Body of pancreas (tissue), 4 donors: ENCODE data around the gene ACSL5. TPM values are rescaled to one million over a fixed set of nuclear protein-coding genes. Genes with fewer than 3 reads are reported as not detected.

Source experiments
- ATAC-seq: fragments of 150-250 bp; one replicate; pipeline ENCODE4 v1.9.1; 2016
- DNase-seq, 4 donors: peaks; one replicate each; pipeline ENCODE4 v3.0.0-alpha.2; 2019
- H3K27ac ChIP-seq, 4 donors: fragments of 200-600 bp; sonication (generic); 1 replicate in 3 of 4; 2 replicates in 1 of 4; pipeline versions ENCODE4 v1.5.1 to v1.6.1; 2016 to 2019; ENCODE audit warnings: mild to moderate bottlenecking in 1 of 4, mixed read lengths in 1 of 4, moderate library complexity in 1 of 4
- H3K27me3 ChIP-seq, 2 donors: fragments of 200-600 bp; sonication (generic); one replicate each; pipeline ENCODE4 v1.6.0; 2016; ENCODE audit warnings: mild to moderate bottlenecking in 1 of 2
- H3K36me3 ChIP-seq, 2 donors: fragments of 200-600 bp; sonication (generic); replicated peaks in 1 of 2; 2 replicates each; pipeline ENCODE4 v1.5.1; 2016; ENCODE audit warnings: low read depth in 2 of 2; ENCODE audit not compliant: insufficient read depth in 1 of 2
- H3K4me1 ChIP-seq: fragments of 200-600 bp; sonication (generic); one replicate; pipeline ENCODE4 v1.6.0; 2016
- H3K4me3 ChIP-seq, 2 donors: fragments of 200-600 bp; sonication (generic); 1 replicate in 1 of 2; 2 replicates in 1 of 2; pipeline ENCODE4 v1.5.1; 2016 to 2019
- H3K9me3 ChIP-seq, 3 donors: fragments of 200-600 bp; sonication (generic); 1 replicate in 2 of 3; 2 replicates in 1 of 3; pipeline ENCODE4 v1.5.1; 2016
- POLR2A ChIP-seq, 3 donors: fragments of 450-650 bp; IDR thresholded peaks; one replicate each; pipeline ENCODE4 v1.6.1; 2016; ENCODE audit warnings: antibody characterized with exemption in 3 of 3, mild to moderate bottlenecking in 2 of 3
- WGBS, 2 donors: methylation state at CpG; one replicate each; pipeline ENCODE4 v1.1.5; 2017; 5-methylcytosine and 5-hydroxymethylcytosine counted together
- intact Hi-C: fragments of 100-400 bp; cut with DNase I; formaldehyde crosslinking; loops from one replicate; pipeline ENCODE4 v1.15.1; 2023
- total RNA-seq, 2 donors: library from RNA; depleted of rRNA; stranded (reverse); fragments of >200 nt; gene quantifications; one replicate each; pipeline ENCODE4 v1.1.0, GENCODE V29; 2016
- TF ChIP-seq, protein P1 (sequence below), 7 experiments: fragments of 450-650 bp in 4 of 7; fragments of 200-600 bp in 3 of 7; sonication (generic) in 3 of 7; IDR thresholded peaks; one replicate each; pipeline ENCODE4 v1.5.1; 2016 to 2019; ENCODE audit warnings: antibody characterized with exemption in 7 of 7

Gene ACSL5
- total RNA-seq, 2 donors from 2014 or later, result 7.3 to 9.6 TPM

- Histone ChIP-seq H3K27ac (no peak overlapping the region), H3K4me1 (no peaks in the 10 kb centered on the region), H3K36me3 (peaks cover 0 to 20% of the 10 kb centered on the region in 2 donors), H3K4me3 (no peak overlapping the region), H3K27me3 (no peaks in the 10 kb centered on the region), H3K9me3 (no peaks in the 10 kb centered on the region)
- no peak for ATAC-seq
- intact Hi-C loops, result no loop called here
- WGBS, 2 donors, result 77 to 79% methylated on average over 2 of the region's 2 CpGs
- TF ChIP-seq, protein P1, sequence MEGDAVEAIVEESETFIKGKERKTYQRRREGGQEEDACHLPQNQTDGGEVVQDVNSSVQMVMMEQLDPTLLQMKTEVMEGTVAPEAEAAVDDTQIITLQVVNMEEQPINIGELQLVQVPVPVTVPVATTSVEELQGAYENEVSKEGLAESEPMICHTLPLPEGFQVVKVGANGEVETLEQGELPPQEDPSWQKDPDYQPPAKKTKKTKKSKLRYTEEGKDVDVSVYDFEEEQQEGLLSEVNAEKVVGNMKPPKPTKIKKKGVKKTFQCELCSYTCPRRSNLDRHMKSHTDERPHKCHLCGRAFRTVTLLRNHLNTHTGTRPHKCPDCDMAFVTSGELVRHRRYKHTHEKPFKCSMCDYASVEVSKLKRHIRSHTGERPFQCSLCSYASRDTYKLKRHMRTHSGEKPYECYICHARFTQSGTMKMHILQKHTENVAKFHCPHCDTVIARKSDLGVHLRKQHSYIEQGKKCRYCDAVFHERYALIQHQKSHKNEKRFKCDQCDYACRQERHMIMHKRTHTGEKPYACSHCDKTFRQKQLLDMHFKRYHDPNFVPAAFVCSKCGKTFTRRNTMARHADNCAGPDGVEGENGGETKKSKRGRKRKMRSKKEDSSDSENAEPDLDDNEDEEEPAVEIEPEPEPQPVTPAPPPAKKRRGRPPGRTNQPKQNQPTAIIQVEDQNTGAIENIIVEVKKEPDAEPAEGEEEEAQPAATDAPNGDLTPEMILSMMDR (IDR thresholded peaks at IDR 0.05), result peak in 6 of 7 experiments; percentile 31 to 45 (median 34)
- TF ChIP-seq POLR2A (IDR thresholded peaks at IDR 0.05), result no peak
- no peak for DNase-seq
Measured at GRCh38 chr10:112434988-112435619, 61.2 kb downstream of the ACSL5 start.

GRCh38 chr10:112438356-112438755 is 64.4 kb downstream of the ACSL5 start:
- intact Hi-C loops, result no loop called here
- WGBS, 2 donors, result 92 to 93% methylated on average over 4 of the region's 4 CpGs
- DNase-seq, result no peak

GRCh38 chr10:112441520-112441919 is 67.6 kb downstream of the ACSL5 start:
- WGBS, 2 donors, result 80 to 88% methylated on average over 1 of the region's 1 CpG
- intact Hi-C loops, result no loop called here
- H3K27me3 ChIP-seq, result no peaks in the 10 kb centered on the region
- ATAC-seq (no peak), DNase-seq (no peak)
- H3K27ac ChIP-seq, result no peak overlapping the region
- peaks cover 0 to 15% of the 10 kb centered on the region in 2 donors for H3K36me3 ChIP-seq
- H3K4me3 ChIP-seq, result no peak overlapping the region
- H3K4me1 ChIP-seq, result peaks cover 11% of the 10 kb centered on the region
- no peak for TF ChIP-seq POLR2A (IDR thresholded peaks at IDR 0.05)
- TF ChIP-seq, protein P1 (IDR thresholded peaks at IDR 0.05), result no peak
- no peaks in the 10 kb centered on the region for H3K9me3 ChIP-seq

More at GRCh38 chr10:112438356-112438755, 64.4 kb downstream of the ACSL5 start:
- Histone ChIP-seq H3K27me3 (no peaks in the 10 kb centered on the region), H3K9me3 (no peaks in the 10 kb centered on the region), H3K4me1 (no peaks in the 10 kb centered on the region), H3K4me3 (no peak overlapping the region), H3K27ac (no peak overlapping the region), H3K36me3 (peaks cover 0 to 18% of the 10 kb centered on the region in 2 donors)
- no peak for TF ChIP-seq POLR2A (IDR thresholded peaks at IDR 0.05)
- TF ChIP-seq, protein P1 (IDR thresholded peaks at IDR 0.05), result no peak
- ATAC-seq, result no peak

GRCh38 chr10:112442063-112442462 is 68.1 kb downstream of the ACSL5 start:
- 47 to 48% methylated on average over 3 of the region's 3 CpGs for WGBS, 2 donors
- H3K4me1 ChIP-seq, result peaks cover 11% of the 10 kb centered on the region
- no peak overlapping the region for H3K27ac ChIP-seq
- ATAC-seq (no peak), DNase-seq (no peak)
- intact Hi-C loops, result no loop called here
- H3K4me3 ChIP-seq, result no peak overlapping the region
- no peaks in the 10 kb centered on the region for H3K9me3 ChIP-seq
- no peaks in the 10 kb centered on the region for H3K27me3 ChIP-seq
- TF ChIP-seq, protein P1 (IDR thresholded peaks at IDR 0.05), result no peak
- TF ChIP-seq POLR2A (IDR thresholded peaks at IDR 0.05), result no peak
- peaks cover 0 to 14% of the 10 kb centered on the region in 2 donors for H3K36me3 ChIP-seq
